Endothelial cell of umbilical vein (primary cell): ENCODE data around the gene TRMT2A. TPM values are rescaled to one million over a fixed set of nuclear protein-coding genes. Genes with fewer than 3 reads are reported as not detected.

Source experiments
- BruUV-seq: library from RNA; stranded (reverse); fragments of 400-500 nt; replicated peaks from 2 replicates; lab custom pipeline; 2021; lab: Mats Ljungman, UMichigan
- CTCF ChIA-PET: fragments of 300-600, 350-600 bp; sonication (Branson Sonifier 250); formaldehyde crosslinking; loops from one replicate; lab custom pipeline; 2021; ENCODE audit warnings: antibody characterized with exemption, inconsistent platforms; lab: Charles Lee
- POLR2A ChIA-PET: fragments of 300-600, 350-600 bp; sonication (Branson Sonifier 250); formaldehyde crosslinking; loops from one replicate; lab custom pipeline; 2021; ENCODE audit warnings: antibody characterized with exemption, inconsistent platforms; lab: Charles Lee
- DNase-seq: peaks from one replicate; pipeline ENCODE4 v3.0.0-alpha.2; 2011; ENCODE audit warnings: low read depth, low spot score
- FAIRE-seq: peaks from 2 replicates; lab custom pipeline; 2011; peaks lifted over from hg19 to GRCh38; lab: Jason Lieb, UNC
- H2AFZ ChIP-seq: 2 replicates; pipeline ENCODE4 v1.6.0; 2012; ENCODE audit warnings: low read depth, low read length, control low read depth, inconsistent platforms
- H3K27ac ChIP-seq: 2 replicates; pipeline ENCODE4 v1.5.1; 2011; ENCODE audit warnings: low read depth, mild to moderate bottlenecking, control low read depth, low read length, moderate library complexity; ENCODE audit not compliant: insufficient read depth
- H3K27me3 ChIP-seq, 2 experiments: 2 replicates each; pipeline versions ENCODE4 v1.6.0 to v1.6.1; 2011; ENCODE audit warnings: low read length in 2 of 2, mixed read lengths in 1 of 2; ENCODE audit not compliant: control insufficient read depth in 2 of 2, insufficient read depth in 2 of 2
- H3K36me3 ChIP-seq, 2 experiments: 2 replicates in 1 of 2; 3 replicates in 1 of 2; pipeline ENCODE4 v1.5.1; 2011; ENCODE audit warnings: low read length in 2 of 2, mild to moderate bottlenecking in 1 of 2, moderate library complexity in 1 of 2; ENCODE audit not compliant: control insufficient read depth in 2 of 2, insufficient read depth in 2 of 2; ENCODE audit errors: extremely low read depth in 1 of 2
- H3K4me1 ChIP-seq: 3 replicates; pipeline ENCODE4 v1.5.1; 2011; ENCODE audit warnings: mild to moderate bottlenecking, low read length; ENCODE audit not compliant: control insufficient read depth, insufficient read depth; ENCODE audit errors: extremely low read depth
- H3K4me2 ChIP-seq: 2 replicates; pipeline ENCODE4 v1.6.1; 2011; ENCODE audit warnings: low read length, control low read depth, mixed read lengths; ENCODE audit not compliant: insufficient read depth
- H3K4me3 ChIP-seq, 3 experiments: fragments of 200-600 bp in 1 of 3; sonication (generic), shearing (Covaris generic) in 1 of 3; replicated peaks in 1 of 3; 2 replicates each; pipeline ENCODE4 v1.5.1; 2011 to 2016; ENCODE audit warnings: control low read depth in 3 of 3, low read length in 3 of 3, mild to moderate bottlenecking in 2 of 3, inconsistent platforms in 1 of 3, low read depth in 1 of 3, moderate library complexity in 1 of 3; ENCODE audit not compliant: insufficient read depth in 1 of 3
- H3K79me2 ChIP-seq: 2 replicates; pipeline ENCODE4 v1.6.0; 2012; ENCODE audit warnings: low read length, inconsistent platforms; ENCODE audit not compliant: control insufficient read depth, insufficient read depth
- H3K9ac ChIP-seq: replicated peaks from 2 replicates; pipeline ENCODE3; 2011; ENCODE audit warnings: low read length, control low read depth; ENCODE audit not compliant: insufficient read depth; ENCODE audit errors: extremely low read depth
- H3K9me1 ChIP-seq: replicated peaks from 3 replicates; pipeline ENCODE4 v1.6.0; 2011; ENCODE audit warnings: mild to moderate bottlenecking, low read length; ENCODE audit not compliant: control insufficient read depth, insufficient read depth; ENCODE audit errors: extremely low read depth
- H3K9me3 ChIP-seq: replicated peaks from 2 replicates; pipeline ENCODE4 v1.5.1; 2012; ENCODE audit warnings: low read length, inconsistent platforms; ENCODE audit not compliant: control insufficient read depth, insufficient read depth
- H4K20me1 ChIP-seq: replicated peaks from 2 replicates; pipeline ENCODE3; 2011; ENCODE audit warnings: mild to moderate bottlenecking, low read length; ENCODE audit not compliant: control insufficient read depth, insufficient read depth; ENCODE audit errors: extremely low read depth
- EZH2 ChIP-seq: IDR thresholded peaks from 2 replicates; pipeline ENCODE4 v1.6.1; 2012; ENCODE audit warnings: borderline replicate concordance, low read depth, mild to moderate bottlenecking, moderate library complexity, low read length, inconsistent platforms; ENCODE audit not compliant: severe bottlenecking
- FOS ChIP-seq: IDR thresholded peaks from 2 replicates; pipeline ENCODE4 v1.6.1; 2011; ENCODE audit warnings: mild to moderate bottlenecking, low read length, moderate library complexity, borderline replicate concordance; ENCODE audit not compliant: insufficient read depth
- GATA2 ChIP-seq: IDR thresholded peaks from 2 replicates; pipeline ENCODE4 v1.7.0; 2011; ENCODE audit warnings: low read depth, mild to moderate bottlenecking, moderate library complexity, mixed read lengths, low read length; ENCODE audit not compliant: insufficient read length, insufficient read depth
- JUN ChIP-seq: IDR thresholded peaks from 2 replicates; pipeline ENCODE4 v1.6.1; 2011; ENCODE audit warnings: borderline replicate concordance, low read depth; ENCODE audit not compliant: insufficient read length, insufficient read depth
- MYC ChIP-seq: IDR thresholded peaks from one replicate; pipeline ENCODE4 v1.6.1; 2011; ENCODE audit warnings: mild to moderate bottlenecking, low read depth, low read length
- POLR2A ChIP-seq: IDR thresholded peaks from 2 replicates; pipeline ENCODE4 v1.6.1; 2012; ENCODE audit warnings: low read depth, mild to moderate bottlenecking, control low read depth, low read length
- POLR2AphosphoS5 ChIP-seq: IDR thresholded peaks from 2 replicates; pipeline ENCODE4 v1.6.1; 2012; ENCODE audit warnings: low read depth, mild to moderate bottlenecking, control low read depth, low read length, moderate library complexity; ENCODE audit not compliant: insufficient read depth
- dilution Hi-C: fragments of 300-500 bp; cut with MboI; formaldehyde crosslinking; loops from one replicate; pipeline ENCODE4 v1.15.0; 2019; ENCODE audit warnings: low sequenced_read_pairs; ENCODE audit not compliant: extremely low pct_ligation_motif_present
- intact Hi-C: fragments of 100-400 bp; cut with micrococcal nuclease; formaldehyde crosslinking; loops from one replicate; pipeline ENCODE4 v1.10.0; 2022
- polyA plus RNA-seq, 4 experiments: library from polyadenylated mRNA; depleted of rRNA in 3 of 4; stranded (reverse) in 3 of 4; unstranded in 1 of 4; fragments of >200 nt; gene quantifications; 2 replicates each; pipeline versions ENCODE4 v1.2.1 to v1.2.3, GENCODE V29; 2011 to 2012; ENCODE audit warnings: missing spikeins in 1 of 4
- total RNA-seq: library from RNA; stranded (reverse); gene quantifications from 2 replicates; pipeline ENCODE4 v1.2.3, GENCODE V29; 2021
- TF ChIP-seq, protein P1 (sequence below): IDR thresholded peaks from 2 replicates; pipeline ENCODE4 v1.6.1; 2011; ENCODE audit not compliant: insufficient read depth, insufficient read length
- TF ChIP-seq, protein P2 (sequence below), 2 donors: IDR thresholded peaks; 1 replicate in 1 of 2; 2 replicates in 1 of 2; pipeline ENCODE4 v1.5.1; 2011; ENCODE audit warnings: low read length in 2 of 2, mild to moderate bottlenecking in 2 of 2, moderate library complexity in 2 of 2, control low read depth in 1 of 2, inconsistent platforms in 1 of 2, low read depth in 1 of 2; ENCODE audit not compliant: insufficient read depth in 1 of 2; ENCODE audit errors: extremely low read depth in 1 of 2

TRMT2A gene
- total and polyA plus RNA-seq, 2 donors (not counting 3 experiments of a cell fraction or from before 2014, with no cell fraction given) = 51.2 to 61.9 TPM

DNA sequence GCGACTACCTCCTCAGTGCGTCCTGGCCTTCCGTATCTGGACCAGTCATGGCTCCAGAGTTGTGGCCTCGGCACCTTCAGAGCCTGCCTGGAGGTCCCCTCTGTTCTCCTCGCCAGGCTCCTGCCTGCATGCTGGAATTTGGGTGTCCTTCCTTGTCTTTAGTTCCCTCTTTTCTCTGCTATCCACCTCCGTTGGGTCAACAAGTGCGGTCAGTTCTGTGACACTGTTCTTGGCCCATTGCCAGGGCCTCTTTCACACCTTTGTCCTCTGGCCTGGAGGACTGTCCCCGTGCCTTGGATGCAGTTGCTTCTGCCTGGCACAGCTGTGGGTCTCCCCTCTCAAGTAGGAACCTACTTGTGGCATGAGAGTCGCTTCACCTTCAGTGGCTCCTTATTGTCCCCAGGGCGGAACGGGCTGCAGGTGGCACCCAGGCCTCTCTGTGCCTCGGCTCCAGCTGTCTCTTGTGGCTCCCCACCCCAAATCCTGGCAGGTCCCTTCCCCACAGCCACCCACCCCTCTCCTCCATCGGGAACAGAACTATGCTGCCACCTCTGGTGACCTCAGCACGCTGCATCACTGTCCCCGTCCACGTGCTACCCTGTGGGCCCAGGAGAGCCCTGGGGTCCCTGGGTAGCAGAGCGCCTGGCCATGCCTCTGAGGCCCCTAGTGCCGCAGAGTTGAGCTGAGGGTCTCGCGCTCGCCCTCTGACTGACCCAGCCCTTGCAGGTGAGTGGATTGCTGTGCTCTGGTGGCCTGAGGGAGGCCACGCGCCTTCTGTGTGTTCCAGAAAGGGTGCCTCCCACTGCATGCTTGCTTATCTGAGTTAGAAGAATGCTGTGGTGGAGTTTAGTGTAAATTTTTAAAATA lies 32.2 kb downstream of the TRMT2A start:
- DNase-seq = no peak
- H3K27me3 ChIP-seq = no peaks in the 10 kb centered on the region
- no peaks in the 10 kb centered on the region for H3K9me1 ChIP-seq
- peaks cover 22 to 37% of the 10 kb centered on the region in 2 experiments for H3K36me3 ChIP-seq
- H3K4me1 ChIP-seq = peaks cover 19% of the 10 kb centered on the region
- no peak for TF ChIP-seq FOS
- TF ChIP-seq, protein P1, sequence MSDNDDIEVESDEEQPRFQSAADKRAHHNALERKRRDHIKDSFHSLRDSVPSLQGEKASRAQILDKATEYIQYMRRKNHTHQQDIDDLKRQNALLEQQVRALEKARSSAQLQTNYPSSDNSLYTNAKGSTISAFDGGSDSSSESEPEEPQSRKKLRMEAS = peak; percentile 37
- no peak for TF ChIP-seq GATA2
- no peak for TF ChIP-seq POLR2A
- TF ChIP-seq, protein P2, sequence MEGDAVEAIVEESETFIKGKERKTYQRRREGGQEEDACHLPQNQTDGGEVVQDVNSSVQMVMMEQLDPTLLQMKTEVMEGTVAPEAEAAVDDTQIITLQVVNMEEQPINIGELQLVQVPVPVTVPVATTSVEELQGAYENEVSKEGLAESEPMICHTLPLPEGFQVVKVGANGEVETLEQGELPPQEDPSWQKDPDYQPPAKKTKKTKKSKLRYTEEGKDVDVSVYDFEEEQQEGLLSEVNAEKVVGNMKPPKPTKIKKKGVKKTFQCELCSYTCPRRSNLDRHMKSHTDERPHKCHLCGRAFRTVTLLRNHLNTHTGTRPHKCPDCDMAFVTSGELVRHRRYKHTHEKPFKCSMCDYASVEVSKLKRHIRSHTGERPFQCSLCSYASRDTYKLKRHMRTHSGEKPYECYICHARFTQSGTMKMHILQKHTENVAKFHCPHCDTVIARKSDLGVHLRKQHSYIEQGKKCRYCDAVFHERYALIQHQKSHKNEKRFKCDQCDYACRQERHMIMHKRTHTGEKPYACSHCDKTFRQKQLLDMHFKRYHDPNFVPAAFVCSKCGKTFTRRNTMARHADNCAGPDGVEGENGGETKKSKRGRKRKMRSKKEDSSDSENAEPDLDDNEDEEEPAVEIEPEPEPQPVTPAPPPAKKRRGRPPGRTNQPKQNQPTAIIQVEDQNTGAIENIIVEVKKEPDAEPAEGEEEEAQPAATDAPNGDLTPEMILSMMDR (IDR thresholded peaks at IDR 0.05; ENCODE audit: extremely low read depth in 1 of 2, insufficient read depth in 1 of 2, low read depth in 1 of 2, low read length in 2 of 2) = peak; percentile 26 to 47
- no peak for TF ChIP-seq EZH2
- TF ChIP-seq MYC = no peak
- TF ChIP-seq JUN = no peak
- no peak for TF ChIP-seq POLR2AphosphoS5
- dilution Hi-C loops (no loop called here), intact Hi-C loops (no loop called here)
- H3K4me3 ChIP-seq = no peak overlapping the region
- no TSS peak for BruUV-seq
- no peak overlapping the region for H3K27ac ChIP-seq
- no peaks in the 10 kb centered on the region for H3K9me3 ChIP-seq
- FAIRE-seq = no peak
- no peak overlapping the region for H3K9ac ChIP-seq
- H2AFZ ChIP-seq = no peak overlapping the region
- H4K20me1 ChIP-seq = peaks cover 2% of the 10 kb centered on the region
- no peak overlapping the region for H3K4me2 ChIP-seq
- POLR2A ChIA-PET = no interaction called here
- CTCF ChIA-PET = no interaction called here
- H3K79me2 ChIP-seq = peaks cover 83% of the 10 kb centered on the region
